Osteoblast (primary cell): ENCODE measurements around the gene DUSP8. TPM values are rescaled to one million over a fixed set of nuclear protein-coding genes. Genes with fewer than 3 reads are reported as not detected.

Experiments
- DNase-seq: peaks from one replicate; pipeline ENCODE4 v3.0.0; 2011; ENCODE audit warnings: low spot score, mixed read lengths; ENCODE audit not compliant: insufficient read length; ENCODE audit errors: missing footprints
- H2AFZ ChIP-seq: 2 replicates; pipeline ENCODE4 v1.6.0; 2011; ENCODE audit warnings: mild to moderate bottlenecking, low read length
- H3K27ac ChIP-seq: 2 replicates; pipeline ENCODE4 v1.5.1; 2011; ENCODE audit warnings: mild to moderate bottlenecking, low read depth, low read length, moderate library complexity
- H3K27me3 ChIP-seq: 2 replicates; pipeline ENCODE4 v1.6.0; 2012; ENCODE audit warnings: mild to moderate bottlenecking, control low read depth, inconsistent platforms, low read length, moderate library complexity; ENCODE audit not compliant: insufficient read depth
- H3K36me3 ChIP-seq: 2 replicates; pipeline ENCODE4 v1.5.1; 2011; ENCODE audit warnings: mild to moderate bottlenecking, low read length, control low read depth, moderate library complexity; ENCODE audit not compliant: insufficient read depth
- H3K4me1 ChIP-seq: 2 replicates; pipeline ENCODE4 v1.5.1; 2011; ENCODE audit warnings: mild to moderate bottlenecking, low read length, control low read depth, moderate library complexity; ENCODE audit not compliant: insufficient read depth
- H3K4me2 ChIP-seq: 2 replicates; pipeline ENCODE4 v1.6.0; 2011; ENCODE audit warnings: mild to moderate bottlenecking, low read length; ENCODE audit not compliant: insufficient read depth
- H3K4me3 ChIP-seq: fragments of 200-600 bp; sonication (generic); 3 replicates; pipeline ENCODE4 v1.5.1; 2012; ENCODE audit warnings: mild to moderate bottlenecking, low read length, inconsistent platforms; ENCODE audit not compliant: insufficient read depth
- H3K79me2 ChIP-seq: 2 replicates; pipeline ENCODE4 v1.6.0; 2012; ENCODE audit warnings: mild to moderate bottlenecking, low read length, control low read depth, inconsistent platforms; ENCODE audit not compliant: insufficient read depth
- H3K9me3 ChIP-seq: 2 replicates; pipeline ENCODE4 v1.5.1; 2011; ENCODE audit warnings: low read depth, low read length, control low read depth
- H4K20me1 ChIP-seq: 2 replicates; pipeline ENCODE4 v1.6.0; 2012; ENCODE audit warnings: mild to moderate bottlenecking, low read length, control low read depth; ENCODE audit not compliant: insufficient read depth
- total RNA-seq: library from RNA; depleted of rRNA; stranded (reverse); fragments of >200 nt; gene quantifications from 2 replicates; pipeline ENCODE4 v1.2.3, GENCODE V29; 2012
- TF ChIP-seq, protein P1 (sequence below): IDR thresholded peaks from 2 replicates; pipeline ENCODE4 v1.5.1; 2011; ENCODE audit warnings: mild to moderate bottlenecking, low read depth, low read length, moderate library complexity; ENCODE audit errors: extremely low read depth

DUSP8 gene
- total RNA-seq, 1 donor: under 0.01 TPM

GRCh38 chr11:1563697-1564534 is 8.2 kb downstream of the DUSP8 start:
- Histone ChIP-seq H3K9me3 (no peaks in the 10 kb centered on the region), H4K20me1 (peaks cover 23% of the 10 kb centered on the region), H3K27me3 (no peaks in the 10 kb centered on the region), H2AFZ (no peak overlapping the region), H3K27ac (no peak overlapping the region), H3K36me3 (no peaks in the 10 kb centered on the region), H3K4me2 (no peak overlapping the region), H3K79me2 (no peaks in the 10 kb centered on the region), H3K4me1 (peaks cover 8% of the 10 kb centered on the region), H3K4me3 (no peak overlapping the region)
- peak; percentile 71 for DNase-seq
- TF ChIP-seq, protein P1, sequence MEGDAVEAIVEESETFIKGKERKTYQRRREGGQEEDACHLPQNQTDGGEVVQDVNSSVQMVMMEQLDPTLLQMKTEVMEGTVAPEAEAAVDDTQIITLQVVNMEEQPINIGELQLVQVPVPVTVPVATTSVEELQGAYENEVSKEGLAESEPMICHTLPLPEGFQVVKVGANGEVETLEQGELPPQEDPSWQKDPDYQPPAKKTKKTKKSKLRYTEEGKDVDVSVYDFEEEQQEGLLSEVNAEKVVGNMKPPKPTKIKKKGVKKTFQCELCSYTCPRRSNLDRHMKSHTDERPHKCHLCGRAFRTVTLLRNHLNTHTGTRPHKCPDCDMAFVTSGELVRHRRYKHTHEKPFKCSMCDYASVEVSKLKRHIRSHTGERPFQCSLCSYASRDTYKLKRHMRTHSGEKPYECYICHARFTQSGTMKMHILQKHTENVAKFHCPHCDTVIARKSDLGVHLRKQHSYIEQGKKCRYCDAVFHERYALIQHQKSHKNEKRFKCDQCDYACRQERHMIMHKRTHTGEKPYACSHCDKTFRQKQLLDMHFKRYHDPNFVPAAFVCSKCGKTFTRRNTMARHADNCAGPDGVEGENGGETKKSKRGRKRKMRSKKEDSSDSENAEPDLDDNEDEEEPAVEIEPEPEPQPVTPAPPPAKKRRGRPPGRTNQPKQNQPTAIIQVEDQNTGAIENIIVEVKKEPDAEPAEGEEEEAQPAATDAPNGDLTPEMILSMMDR: no peak

DNA sequence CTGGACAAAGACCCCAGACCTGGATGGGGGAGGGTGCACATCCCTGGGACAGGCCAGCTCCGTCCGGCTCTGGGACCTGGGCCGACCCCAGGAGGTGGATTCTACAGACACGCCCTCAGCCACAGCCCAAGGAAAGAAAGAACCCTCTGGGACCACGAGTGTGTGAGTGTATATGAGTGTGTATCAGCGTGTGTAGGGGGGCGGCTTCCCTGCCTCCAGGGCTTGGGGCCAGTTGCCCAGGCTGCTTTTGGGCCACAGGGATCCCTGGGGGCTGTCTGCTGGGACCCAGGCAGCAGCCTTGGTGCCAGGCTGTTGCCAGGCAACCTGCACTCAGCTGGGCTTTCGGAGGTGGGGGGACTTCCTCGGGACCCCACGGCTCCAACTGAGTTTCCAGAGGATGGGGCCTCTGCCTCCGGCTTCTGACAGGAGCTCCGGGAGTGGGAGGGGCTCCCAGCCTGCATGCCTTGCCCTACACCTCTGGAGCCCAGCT is 8.9 kb downstream of the DUSP8 start:
- H3K4me3 ChIP-seq: no peak overlapping the region
- peaks cover 15% of the 10 kb centered on the region for H3K4me1 ChIP-seq
- H3K27ac ChIP-seq: no peak overlapping the region
- TF ChIP-seq, protein P1: no peak
- H4K20me1 ChIP-seq: peaks cover 23% of the 10 kb centered on the region
- H3K27me3 ChIP-seq: no peaks in the 10 kb centered on the region
- H3K36me3 ChIP-seq: no peaks in the 10 kb centered on the region
- peak; percentile 78 for DNase-seq
- no peak overlapping the region for H2AFZ ChIP-seq
- no peak overlapping the region for H3K4me2 ChIP-seq
- H3K9me3 ChIP-seq: no peaks in the 10 kb centered on the region
- no peaks in the 10 kb centered on the region for H3K79me2 ChIP-seq

DNA sequence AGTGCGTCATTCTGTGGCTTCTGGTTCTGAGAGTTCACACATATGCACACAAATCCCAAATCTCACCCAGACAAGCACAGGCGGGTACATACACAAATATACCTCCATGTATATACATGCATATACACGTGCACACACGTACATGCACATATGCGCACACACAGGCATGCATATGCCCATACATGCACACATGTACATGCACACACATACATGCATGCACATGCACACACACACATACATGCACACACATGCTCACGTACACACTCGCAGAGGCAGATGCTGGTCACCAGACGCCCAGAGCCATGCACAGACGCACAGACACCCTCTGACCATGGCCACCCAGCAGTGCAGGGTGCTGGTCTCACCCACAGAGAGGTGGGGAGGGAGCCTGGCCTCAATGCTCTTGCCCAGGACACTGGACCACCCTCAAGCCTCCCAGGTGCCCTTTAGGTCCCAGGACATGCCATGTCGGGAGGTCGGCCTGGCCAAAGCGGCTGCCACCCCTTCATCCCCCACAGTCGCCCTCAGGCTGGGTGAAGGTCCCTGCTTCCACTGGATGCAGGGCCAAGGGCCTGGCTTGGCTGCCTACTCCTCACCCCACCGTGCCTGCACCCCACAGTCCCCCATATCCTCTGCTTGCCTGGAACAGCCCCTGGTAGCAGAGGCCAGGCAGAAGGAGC is 9.5 kb downstream of the DUSP8 start:
- Histone ChIP-seq H3K36me3 (no peaks in the 10 kb centered on the region), H3K4me3 (no peak overlapping the region), H3K27ac (no peak overlapping the region), H4K20me1 (peaks cover 23% of the 10 kb centered on the region), H3K79me2 (no peaks in the 10 kb centered on the region), H3K9me3 (no peaks in the 10 kb centered on the region), H3K27me3 (no peaks in the 10 kb centered on the region), H3K4me2 (no peak overlapping the region), H2AFZ (no peak overlapping the region), H3K4me1 (peaks cover 15% of the 10 kb centered on the region)
- TF ChIP-seq, protein P1: no peak
- peak; percentile 88 for DNase-seq

DNA sequence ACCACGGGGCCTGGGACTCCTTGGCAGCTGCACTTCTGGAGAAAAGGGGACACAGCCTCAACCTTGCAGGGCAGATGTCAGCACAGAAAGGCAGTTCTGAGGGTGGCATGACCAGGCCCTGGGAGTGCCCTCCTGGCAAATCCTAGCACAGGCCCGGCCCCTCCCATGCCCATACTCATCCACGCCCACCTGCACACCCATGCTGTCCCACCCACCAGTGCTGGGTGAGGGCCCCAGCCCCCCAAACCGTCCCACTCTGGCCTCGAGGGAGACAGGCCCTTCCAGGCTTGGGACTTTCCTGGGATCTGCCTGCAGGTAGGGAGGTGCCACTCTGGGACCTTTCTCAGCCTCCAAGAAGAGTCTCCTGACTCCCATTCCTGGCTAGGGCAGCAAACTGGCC is 10.1 kb downstream of the DUSP8 start:
- DNase-seq: peak; percentile 65
- Histone ChIP-seq H3K4me3 (no peak overlapping the region), H2AFZ (no peak overlapping the region), H3K27ac (no peak overlapping the region), H3K79me2 (no peaks in the 10 kb centered on the region), H3K9me3 (no peaks in the 10 kb centered on the region), H3K4me1 (peaks cover 15% of the 10 kb centered on the region), H3K27me3 (no peaks in the 10 kb centered on the region), H4K20me1 (peaks cover 22% of the 10 kb centered on the region), H3K4me2 (no peak overlapping the region), H3K36me3 (no peaks in the 10 kb centered on the region)
- TF ChIP-seq, protein P1: no peak
